Naive B cell (primary cell): Measurements from ENCODE around the gene ARL5A. TPM values are rescaled to one million over a fixed set of nuclear protein-coding genes. Genes with fewer than 3 reads are reported as not detected.
"Not testable (repeated sequence)": the region's sequence is repeated elsewhere in the genome, so short reads cannot be mapped to it uniquely, and the experiment has no call there.

Experiments used
- ATAC-seq, 2 donors: fragments of 150-1000 bp; cut with Tn5 transposase; 2 replicates each; pipeline ENCODE4 v1.10.0; 2021; ENCODE audit warnings: low read depth in 2 of 2, mild to moderate bottlenecking in 2 of 2, moderate library complexity in 2 of 2
- DNase-seq: peaks from one replicate; pipeline ENCODE4 v3.0.0; 2022
- H3K27ac Mint-ChIP-seq, 6 donors: one replicate each; pipeline ENCODE4 v1.8.0; 2020 to 2022; ENCODE audit warnings: mild to moderate bottlenecking in 6 of 6, mixed read lengths in 6 of 6, moderate library complexity in 5 of 6, inconsistent platforms in 2 of 6
- H3K27me3 Mint-ChIP-seq, 3 donors: one replicate each; pipeline ENCODE4 v1.8.0; 2021 to 2022; ENCODE audit warnings: mixed read lengths in 3 of 3, mild to moderate bottlenecking in 1 of 3
- H3K36me3 Mint-ChIP-seq, 2 donors: one replicate each; pipeline ENCODE4 v1.8.0; 2020 to 2022; ENCODE audit warnings: mixed read lengths in 2 of 2, inconsistent platforms in 1 of 2, mild to moderate bottlenecking in 1 of 2
- H3K4me1 Mint-ChIP-seq, 3 donors: one replicate each; pipeline ENCODE4 v1.8.0; 2020 to 2022; ENCODE audit warnings: mixed read lengths in 3 of 3, inconsistent platforms in 1 of 3, mild to moderate bottlenecking in 1 of 3, moderate library complexity in 1 of 3
- H3K4me3 Mint-ChIP-seq, 8 donors: one replicate each; pipeline ENCODE4 v1.8.0; 2020 to 2022; ENCODE audit warnings: mild to moderate bottlenecking in 8 of 8, mixed read lengths in 8 of 8, moderate library complexity in 8 of 8, inconsistent platforms in 2 of 8
- H3K9me3 Mint-ChIP-seq, 7 donors: one replicate each; pipeline ENCODE4 v1.8.0; 2020 to 2022; ENCODE audit warnings: mixed read lengths in 7 of 7, mild to moderate bottlenecking in 5 of 7, inconsistent platforms in 2 of 7, moderate library complexity in 1 of 7
- polyA plus RNA-seq, 6 donors: library from polyadenylated mRNA; unstranded; fragments of 300-500 nt; fragmentation: Illumina TruSeq; gene quantifications; one replicate each; pipeline ENCODE4 v1.2.3, GENCODE V29; 2021; ENCODE audit warnings: low read depth in 6 of 6

ARL5A gene
- polyA plus RNA-seq, 6 donors from 2014 or later, result 67.6 to 139 (median 90.9) TPM

DNA sequence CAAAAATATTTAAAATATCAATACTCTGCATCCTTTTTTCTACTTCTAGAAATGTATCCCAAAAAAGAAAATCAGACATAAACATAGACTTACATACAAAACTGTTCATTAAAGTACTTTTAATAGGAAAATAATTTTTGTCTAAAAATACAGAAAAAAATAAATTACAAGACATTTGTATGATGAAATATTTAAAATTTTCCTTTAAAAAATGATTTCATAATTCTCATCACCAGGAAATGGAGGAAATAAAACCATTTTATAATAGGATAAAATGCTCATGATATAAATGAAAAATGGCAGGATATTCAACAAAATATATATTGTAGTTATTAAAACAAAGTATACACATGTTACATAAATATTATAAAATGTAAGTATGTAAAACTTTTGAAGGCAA, 24.4 kb downstream of the ARL5A start:
- H3K9me3 Mint-ChIP-seq, result no peaks in the 10 kb centered on the region
- H3K4me1 Mint-ChIP-seq, result peaks cover 0 to 5% (median 0%) of the 10 kb centered on the region in 3 donors
- peaks cover 0 to 11% of the 10 kb centered on the region in 2 donors for H3K36me3 Mint-ChIP-seq
- DNase-seq, result no peak
- no peak overlapping the region for H3K4me3 Mint-ChIP-seq
- no peak for ATAC-seq
- H3K27ac Mint-ChIP-seq, result no peak overlapping the region
- H3K27me3 Mint-ChIP-seq, result no peaks in the 10 kb centered on the region

DNA sequence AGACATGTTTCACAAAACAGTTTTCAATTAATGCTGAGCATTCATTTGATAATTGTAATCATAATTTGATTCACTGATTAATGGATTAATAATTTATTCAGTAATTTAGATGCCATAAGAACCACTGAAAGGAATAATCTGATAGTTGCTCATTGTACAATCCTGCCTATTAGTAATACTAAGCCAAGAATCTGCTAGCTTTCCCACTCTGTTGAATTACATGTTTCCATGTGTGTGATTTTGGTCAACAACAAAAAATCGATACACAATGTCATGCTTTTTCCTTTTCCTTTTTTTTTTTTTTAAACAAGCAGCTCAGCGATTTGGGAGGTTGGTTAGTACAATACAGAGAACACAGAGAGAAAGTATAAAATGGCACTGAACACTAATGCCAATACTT, 25.9 kb downstream of the ARL5A start:
- Mint-ChIP-seq H3K4me3 (no peak overlapping the region), H3K4me1 (no peaks in the 10 kb centered on the region), H3K27me3 (no peaks in the 10 kb centered on the region), H3K9me3 (no peaks in the 10 kb centered on the region), H3K27ac (peak overlapping the region in 2 of 6 donors; percentile 12 to 29), H3K36me3 (peaks cover 0 to 11% of the 10 kb centered on the region in 2 donors)
- DNase-seq (no peak), ATAC-seq (no peak)

DNA sequence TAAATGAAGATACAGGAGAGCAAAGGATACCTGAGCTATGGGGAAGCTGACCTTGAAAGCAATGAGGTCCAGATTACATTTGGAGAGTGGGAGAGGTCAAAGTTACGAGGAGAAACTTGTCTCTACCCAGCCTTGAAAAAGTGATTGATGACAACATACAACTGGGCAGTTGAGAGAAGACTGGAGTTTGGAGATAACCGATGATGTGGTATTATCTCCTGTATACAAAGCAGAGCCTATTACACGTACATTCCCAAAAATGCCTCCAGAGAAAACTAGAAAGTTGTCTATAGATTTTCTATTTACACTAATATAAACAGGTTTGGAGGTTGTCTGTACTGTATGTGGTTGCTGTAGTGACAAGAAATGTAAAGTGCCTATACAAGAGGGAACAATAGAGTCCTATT, 28.3 kb downstream of the ARL5A start:
- DNase-seq, result no peak
- Mint-ChIP-seq H3K27me3 (no peaks in the 10 kb centered on the region), H3K4me3 (no peak overlapping the region), H3K27ac (peak overlapping the region in 2 of 6 donors; percentile 25 to 65), H3K9me3 (no peaks in the 10 kb centered on the region), H3K4me1 (peaks cover 0 to 6% (median 4%) of the 10 kb centered on the region in 3 donors), H3K36me3 (peaks cover 0 to 16% of the 10 kb centered on the region in 2 donors)
- ATAC-seq, result no peak

DNA sequence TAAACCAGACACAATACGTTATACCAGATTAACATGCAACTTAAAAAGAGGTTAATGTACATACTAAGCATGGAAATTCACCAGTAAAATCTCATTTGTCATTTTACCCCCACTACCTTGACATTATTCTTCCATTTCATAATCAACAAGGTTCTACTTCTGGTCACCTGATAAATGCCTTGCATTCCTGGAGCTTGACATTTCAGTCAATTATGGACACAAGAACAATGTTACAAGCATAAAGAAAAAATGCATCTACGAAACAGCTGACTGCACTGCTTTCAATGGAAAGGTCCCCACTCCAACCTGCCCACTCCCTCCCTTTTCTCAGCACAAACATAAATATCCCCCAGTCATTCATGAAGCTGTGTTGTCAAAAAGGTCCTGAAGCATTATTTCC, 31.4 kb downstream of the ARL5A start:
- no peak for ATAC-seq
- DNase-seq, result no peak
- Mint-ChIP-seq H3K27ac (peak overlapping the region in 2 of 6 donors; percentile 23 to 50), H3K4me1 (peaks cover 3 to 10% (median 4%) of the 10 kb centered on the region in 3 donors), H3K4me3 (no peak overlapping the region), H3K27me3 (no peaks in the 10 kb centered on the region), H3K36me3 (peaks cover 0 to 5% of the 10 kb centered on the region in 2 donors), H3K9me3 (no peaks in the 10 kb centered on the region)

DNA sequence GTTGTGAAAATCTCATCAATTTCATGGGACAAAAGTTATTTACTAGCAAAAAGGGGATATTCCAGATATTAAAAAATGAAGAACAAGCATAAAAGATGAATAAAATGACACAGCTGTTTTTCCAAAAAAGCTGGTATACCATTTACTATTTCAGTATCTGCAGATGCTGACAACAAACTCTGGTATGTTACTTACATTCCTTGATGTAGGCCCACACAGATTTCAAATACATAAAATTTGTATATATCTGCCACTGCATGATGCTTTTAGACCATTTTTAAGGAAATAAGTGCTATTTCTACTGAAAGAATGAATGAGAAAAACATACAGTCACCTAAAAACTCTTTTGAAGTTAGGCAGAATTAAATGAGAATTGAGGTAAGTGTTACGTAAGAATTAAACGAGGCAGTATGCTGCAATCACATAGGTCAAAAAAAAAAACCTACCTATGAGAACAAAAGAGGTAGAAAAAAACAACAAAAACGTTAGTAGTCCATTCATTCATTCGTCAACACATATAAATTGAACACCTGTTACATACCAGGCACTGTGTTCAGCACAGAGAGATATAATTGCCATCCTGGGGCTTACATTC, 32.5 kb downstream of the ARL5A start:
- no peak for ATAC-seq
- H3K4me3 Mint-ChIP-seq, result no peak overlapping the region
- H3K27ac Mint-ChIP-seq, result peak overlapping the region in 2 of 6 donors; percentile 18 to 36

DNA sequence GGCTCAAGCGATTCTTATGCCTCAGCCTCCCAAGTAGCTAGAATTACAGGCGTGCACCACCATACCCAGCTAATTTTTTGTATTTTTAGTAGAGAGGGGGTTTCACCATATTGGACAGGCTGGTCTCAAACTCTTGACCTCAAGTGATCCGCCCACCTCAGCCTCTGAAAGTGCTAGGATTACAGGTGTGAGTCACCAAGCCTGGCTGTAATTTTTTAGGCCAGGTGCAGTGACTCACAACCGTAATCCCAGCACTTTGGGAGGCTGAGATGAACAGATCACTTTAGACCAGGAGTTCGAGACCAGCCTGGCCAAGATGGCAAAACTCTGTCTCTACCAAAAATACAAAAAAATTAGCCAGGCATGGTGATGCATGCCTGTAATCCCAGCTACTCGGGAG, 33.8 kb downstream of the ARL5A start:
- not testable (repeated sequence) for DNase-seq, ATAC-seq, H3K4me3 Mint-ChIP-seq, H3K27ac Mint-ChIP-seq, H3K9me3 Mint-ChIP-seq, H3K27me3 Mint-ChIP-seq
- Mint-ChIP-seq H3K4me1 (peaks cover 6 to 15% (median 11%) of the 10 kb centered on the region in 3 donors), H3K36me3 (peaks cover 0 to 10% of the 10 kb centered on the region in 2 donors)

More for the DNA sequence above, 32.5 kb downstream of the ARL5A start:
- no peak for DNase-seq
- Mint-ChIP-seq H3K9me3 (no peaks in the 10 kb centered on the region), H3K36me3 (peaks cover 0 to 5% of the 10 kb centered on the region in 2 donors), H3K4me1 (peaks cover 3 to 12% (median 4%) of the 10 kb centered on the region in 3 donors), H3K27me3 (no peaks in the 10 kb centered on the region)

DNA sequence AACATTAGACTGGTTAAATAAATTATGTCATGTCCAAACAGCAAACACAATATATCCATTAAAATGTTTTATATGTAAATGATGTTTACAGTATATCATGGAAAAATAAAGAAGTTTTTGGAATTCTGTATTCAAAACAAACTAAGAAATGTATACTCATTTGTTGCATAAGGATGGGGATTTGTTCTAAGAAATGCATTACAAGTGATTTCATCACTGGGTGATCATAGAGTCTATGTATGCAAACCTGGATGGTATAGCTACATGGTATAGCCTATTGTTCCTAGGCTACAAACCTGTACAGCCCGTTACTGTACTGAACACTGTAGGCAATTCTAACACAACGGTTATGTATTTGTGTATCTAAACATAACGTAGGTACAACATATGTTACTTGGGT, 35.1 kb downstream of the ARL5A start:
- Mint-ChIP-seq H3K4me1 (peaks cover 7 to 17% (median 12%) of the 10 kb centered on the region in 3 donors), H3K27ac (no peak overlapping the region), H3K36me3 (peaks cover 0 to 12% of the 10 kb centered on the region in 2 donors), H3K9me3 (no peaks in the 10 kb centered on the region), H3K4me3 (no peak overlapping the region), H3K27me3 (no peaks in the 10 kb centered on the region)
- ATAC-seq (no peak), DNase-seq (no peak)

DNA sequence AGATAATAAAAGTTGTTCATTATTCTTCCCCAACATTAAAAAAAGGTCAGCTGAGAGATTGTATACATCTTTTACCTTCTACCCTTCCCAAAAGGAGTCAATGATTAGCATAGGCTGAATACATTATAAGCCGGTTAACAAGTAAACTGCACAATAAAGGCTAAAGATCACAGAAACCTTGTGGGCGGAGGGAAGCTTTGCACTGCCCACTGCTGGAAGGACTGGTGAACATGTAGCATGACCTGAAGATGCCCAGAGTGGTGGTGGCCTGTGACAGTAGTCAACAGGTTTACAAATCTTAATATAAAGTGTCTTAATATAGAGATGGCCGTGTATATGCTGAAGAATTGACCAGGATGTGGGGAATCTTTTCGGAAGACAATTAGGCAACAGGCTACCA, 35.6 kb downstream of the ARL5A start:
- Mint-ChIP-seq H3K9me3 (no peaks in the 10 kb centered on the region), H3K4me3 (no peak overlapping the region), H3K27me3 (no peaks in the 10 kb centered on the region), H3K27ac (peak overlapping the region in 2 of 6 donors; percentile 59 to 81), H3K4me1 (peaks cover 10 to 20% (median 15%) of the 10 kb centered on the region in 3 donors), H3K36me3 (peaks cover 0 to 12% of the 10 kb centered on the region in 2 donors)
- ATAC-seq (no peak), DNase-seq (no peak)

DNA sequence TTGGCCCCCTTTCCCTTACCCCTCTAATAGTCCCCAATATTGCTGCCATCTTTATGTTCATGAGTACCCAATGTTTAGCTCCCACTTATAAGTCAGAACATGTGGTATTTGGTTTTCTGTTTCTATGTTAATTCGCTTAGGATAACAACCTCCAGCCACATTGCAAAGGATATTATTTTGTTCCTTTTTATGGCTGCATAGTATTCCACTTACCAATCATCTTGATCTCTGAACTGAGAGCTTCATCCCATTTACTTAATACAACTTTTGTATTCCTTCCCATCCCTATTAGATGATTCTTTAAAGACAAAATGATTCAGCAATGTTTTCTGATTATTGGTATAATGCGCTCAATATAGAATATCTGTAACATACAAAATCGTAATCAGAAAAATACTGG, 36.7 kb downstream of the ARL5A start:
- Mint-ChIP-seq H3K4me1 (peaks cover 10 to 14% (median 11%) of the 10 kb centered on the region in 3 donors), H3K27ac (no peak overlapping the region), H3K9me3 (no peaks in the 10 kb centered on the region), H3K36me3 (peaks cover 0 to 12% of the 10 kb centered on the region in 2 donors), H3K27me3 (no peaks in the 10 kb centered on the region), H3K4me3 (no peak overlapping the region)
- DNase-seq (no peak), ATAC-seq (no peak)

DNA sequence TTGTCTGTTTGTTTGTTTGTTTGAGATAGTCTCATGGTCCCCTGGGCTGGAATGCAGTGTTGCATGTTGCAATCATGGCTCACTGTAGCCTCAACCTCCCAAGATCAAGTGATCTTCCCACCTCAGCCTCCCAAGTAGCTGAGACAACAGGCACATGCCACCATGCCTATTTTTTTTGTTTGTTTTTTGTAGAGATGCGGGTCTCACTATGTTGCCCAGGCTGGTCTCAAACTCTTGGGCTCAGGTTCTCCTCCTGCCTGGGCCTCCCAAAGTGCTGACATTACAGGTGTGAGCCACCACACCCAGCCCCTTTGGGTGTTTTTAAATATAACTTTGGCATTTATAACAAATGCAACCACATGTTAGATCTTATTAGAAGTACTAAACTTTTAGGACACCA, 37.5 kb downstream of the ARL5A start:
- ATAC-seq (no peak), DNase-seq (no peak)
- H3K27ac Mint-ChIP-seq, result peak overlapping the region in 4 of 6 donors; percentile 14 to 48 (median 32)
- H3K36me3 Mint-ChIP-seq, result peaks cover under 1 to 11% of the 10 kb centered on the region in 2 donors
- H3K4me1 Mint-ChIP-seq, result peaks cover 10 to 18% (median 14%) of the 10 kb centered on the region in 3 donors
- no peaks in the 10 kb centered on the region for H3K27me3 Mint-ChIP-seq
- no peaks in the 10 kb centered on the region for H3K9me3 Mint-ChIP-seq
- H3K4me3 Mint-ChIP-seq, result no peak overlapping the region

DNA sequence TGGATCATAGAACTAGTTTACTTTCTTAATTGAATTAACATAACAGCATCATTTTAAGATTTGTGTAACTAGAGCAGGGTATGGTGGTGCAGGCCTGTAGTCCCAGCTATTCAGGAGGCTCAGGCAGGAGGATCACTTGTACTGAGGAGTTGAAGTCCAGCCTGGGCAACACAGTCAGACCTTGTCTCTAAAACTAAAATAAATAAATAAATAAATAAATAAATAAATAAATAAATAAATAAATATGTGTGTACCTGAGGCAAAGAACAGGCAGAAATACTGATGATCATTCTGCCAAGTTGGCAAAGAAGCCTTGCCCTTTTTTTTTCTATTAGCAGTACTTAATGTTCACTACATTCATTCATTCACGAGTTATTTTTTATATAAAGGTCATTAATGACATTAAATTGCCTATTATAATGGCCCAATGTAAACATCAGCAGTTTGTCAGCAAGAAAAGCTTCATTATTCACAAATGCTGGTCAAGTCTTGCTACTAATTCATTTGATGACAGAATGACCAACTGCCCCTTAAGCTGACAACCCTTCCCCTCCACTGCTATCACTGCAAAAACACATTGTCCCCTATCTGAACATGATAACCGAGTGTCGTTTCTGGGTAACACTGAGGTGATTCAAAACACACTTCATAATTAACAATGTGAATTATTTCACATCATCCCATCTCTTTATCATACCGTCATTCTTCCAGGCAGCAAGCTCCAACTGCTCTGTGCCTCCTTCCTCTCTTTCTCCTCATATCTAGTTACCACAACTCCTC, 39.0 kb downstream of the ARL5A start:
- Mint-ChIP-seq H3K27ac (peak overlapping the region in 3 of 6 donors; percentile 51 to 67 (median 53)), H3K27me3 (no peaks in the 10 kb centered on the region), H3K4me1 (peaks cover 15 to 27% (median 26%) of the 10 kb centered on the region in 3 donors), H3K36me3 (peaks cover 14 to 22% of the 10 kb centered on the region in 2 donors), H3K9me3 (no peaks in the 10 kb centered on the region), H3K4me3 (no peak overlapping the region)
- ATAC-seq (no peak), DNase-seq (no peak)

DNA sequence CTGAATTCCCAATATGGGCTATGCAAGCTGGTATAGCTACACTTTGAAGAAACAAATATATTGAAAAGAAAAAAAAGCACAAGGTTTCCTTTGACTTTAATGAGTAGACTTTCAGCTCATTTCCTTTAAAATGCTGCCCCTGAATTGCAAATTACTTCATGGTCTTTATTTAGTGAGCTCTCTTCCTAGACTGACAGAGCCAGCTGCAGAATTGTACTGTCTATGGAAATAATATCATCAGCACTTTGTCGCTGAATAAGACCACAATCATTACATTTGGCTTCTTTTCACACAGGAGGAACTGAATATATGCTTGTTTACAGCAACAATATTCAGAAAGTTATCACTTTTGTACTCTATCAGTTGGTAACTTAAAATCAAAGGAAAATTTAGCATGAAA, 41.7 kb downstream of the ARL5A start:
- H3K27ac Mint-ChIP-seq, result peak overlapping the region in 3 of 6 donors; percentile 42 to 64 (median 42)
- DNase-seq, result no peak
- no peaks in the 10 kb centered on the region for H3K27me3 Mint-ChIP-seq
- peak; percentile 32 to 67 for ATAC-seq
- H3K36me3 Mint-ChIP-seq, result peaks cover 14 to 29% of the 10 kb centered on the region in 2 donors
- H3K9me3 Mint-ChIP-seq, result no peaks in the 10 kb centered on the region
- peak overlapping the region in 1 of 8 donors; percentile 10 for H3K4me3 Mint-ChIP-seq
- H3K4me1 Mint-ChIP-seq, result peaks cover 12 to 27% (median 21%) of the 10 kb centered on the region in 3 donors

DNA sequence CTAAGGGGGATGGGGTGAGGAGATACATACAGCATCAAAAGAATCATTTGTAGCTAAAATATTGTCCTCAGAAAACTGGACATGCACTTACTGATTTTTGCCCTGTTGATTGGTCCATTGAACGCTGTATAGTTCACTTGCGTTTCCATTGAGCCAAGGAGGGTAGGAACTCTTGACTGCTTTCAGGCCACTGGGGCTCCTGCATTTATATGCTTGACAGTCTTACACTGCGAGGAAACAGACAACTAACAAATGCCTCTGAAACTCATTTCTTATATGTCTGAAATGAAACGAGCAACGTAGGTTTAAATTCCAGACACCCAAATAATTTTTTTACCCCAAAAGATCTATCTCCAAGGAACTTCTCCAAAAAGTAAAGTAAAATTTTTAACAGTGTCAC, 42.1 kb downstream of the ARL5A start:
- no peaks in the 10 kb centered on the region for H3K27me3 Mint-ChIP-seq
- no peaks in the 10 kb centered on the region for H3K9me3 Mint-ChIP-seq
- DNase-seq (no peak), ATAC-seq (no peak)
- H3K27ac Mint-ChIP-seq, result peak overlapping the region in 3 of 6 donors; percentile 48 to 64 (median 49)
- H3K4me1 Mint-ChIP-seq, result peaks cover 12 to 27% (median 21%) of the 10 kb centered on the region in 3 donors
- no peak overlapping the region for H3K4me3 Mint-ChIP-seq
- peaks cover 14 to 29% of the 10 kb centered on the region in 2 donors for H3K36me3 Mint-ChIP-seq

DNA sequence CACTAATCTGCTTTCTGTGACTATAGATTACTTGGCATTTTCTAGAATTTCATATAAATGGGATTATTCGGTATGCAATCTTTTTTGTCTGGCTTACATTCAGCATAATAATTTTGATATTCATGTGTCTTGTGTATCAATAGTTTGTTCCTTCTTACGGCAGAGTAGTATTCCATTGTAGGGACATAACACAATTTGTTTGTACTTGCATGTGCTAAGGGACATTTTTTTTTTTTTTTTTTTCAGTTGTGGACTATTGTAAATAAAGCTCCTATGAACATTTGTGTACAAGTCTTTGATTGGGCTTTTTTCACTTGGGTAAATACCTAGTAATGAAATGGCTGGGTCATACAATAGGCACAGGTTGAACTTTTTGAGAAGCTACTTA, 45.1 kb downstream of the ARL5A start:
- Mint-ChIP-seq H3K27ac (peak overlapping the region in 3 of 6 donors; percentile 5 to 65 (median 39)), H3K36me3 (peaks cover 22 to 36% of the 10 kb centered on the region in 2 donors), H3K27me3 (no peaks in the 10 kb centered on the region), H3K9me3 (peaks cover 0 to 5% (median 2%) of the 10 kb centered on the region in 7 donors), H3K4me1 (peaks cover 8 to 26% (median 19%) of the 10 kb centered on the region in 3 donors), H3K4me3 (no peak overlapping the region)
- no peak for DNase-seq
- no peak for ATAC-seq
